Aorta (tissue), 5 donors: ENCODE results near the gene TADA2B. TPM values are rescaled to one million over a fixed set of nuclear protein-coding genes. Genes with fewer than 3 reads are reported as not detected.
A peak's percentile ranks its signal among the peaks of the same experiment; 100 is the strongest.

Experiments
- ATAC-seq: fragments of 200-7000 bp; cut with Tn5 transposase; one replicate; pipeline ENCODE4 v1.9.1; 2022; ENCODE audit warnings: moderate library complexity; ENCODE audit not compliant: low FRiP score
- DNase-seq, 2 donors: peaks; one replicate each; pipeline ENCODE4 v3.0.0-alpha.2; 2020
- H3K27ac ChIP-seq, 2 donors: one replicate each; pipeline ENCODE4 v1.5.1; 2013; ENCODE audit warnings: low read length in 2 of 2, mild to moderate bottlenecking in 2 of 2, moderate library complexity in 2 of 2, control low read depth in 1 of 2, inconsistent platforms in 1 of 2, low read depth in 1 of 2
- H3K27me3 ChIP-seq, 2 donors: one replicate each; pipeline ENCODE4 v1.6.1; 2013; ENCODE audit warnings: control low read depth in 1 of 2, low read length in 1 of 2, mild to moderate bottlenecking in 1 of 2, moderate library complexity in 1 of 2; ENCODE audit not compliant: insufficient read depth in 2 of 2, control insufficient read depth in 1 of 2
- H3K36me3 ChIP-seq, 2 donors: one replicate each; pipeline ENCODE4 v1.6.1; 2013; ENCODE audit warnings: control low read depth in 1 of 2, low read length in 1 of 2, mild to moderate bottlenecking in 1 of 2; ENCODE audit not compliant: insufficient read depth in 2 of 2, control insufficient read depth in 1 of 2
- H3K4me1 ChIP-seq, 2 donors: one replicate each; pipeline ENCODE4 v1.6.1; 2013; ENCODE audit warnings: low read length in 2 of 2, control low read depth in 1 of 2, mild to moderate bottlenecking in 1 of 2, moderate library complexity in 1 of 2; ENCODE audit not compliant: insufficient read depth in 2 of 2, control insufficient read depth in 1 of 2
- H3K4me3 ChIP-seq, 2 donors: one replicate each; pipeline ENCODE4 v1.5.1; 2013; ENCODE audit warnings: low read length in 2 of 2, control low read depth in 1 of 2, mild to moderate bottlenecking in 1 of 2
- H3K9me3 ChIP-seq: one replicate; pipeline ENCODE4 v1.6.1; 2013; ENCODE audit warnings: mild to moderate bottlenecking, low read length; ENCODE audit not compliant: control insufficient read depth
- WGBS, 2 donors: extraction: QIAGEN DNeasy Blood & Tissue Kit; methylation state at CpG; one replicate each; pipeline ENCODE4 v1.1.7; 2013; 5-methylcytosine and 5-hydroxymethylcytosine counted together
- intact Hi-C, 2 donors: fragments of 100-400 bp; cut with DNase I; formaldehyde crosslinking; loops; one replicate each; pipeline versions ENCODE4 v1.14.2 to v1.15.0; 2022
- polyA plus RNA-seq, 2 donors: library from polyadenylated mRNA; stranded (reverse); fragments of 200-250 nt; gene quantifications; one replicate each; pipeline ENCODE4 v1.2.3, GENCODE V29; 2013
- total RNA-seq, 2 donors: library from RNA; stranded (reverse); fragmentation: NEBNext Ultra II Directional; extraction: Animal tissue kit (Norgen Biotek cat#: 25700); gene quantifications; one replicate each; pipeline ENCODE4 v1.2.1, GENCODE V29; 2021
- donor health status: healthy with polysubstance abuse.
- donor health status: Bipolar disorder and iron deficiency.
- donor health status: DM: no; HTN: no; CAD: no.
- donor health status: DM: no; HTN: no; CAD: no.
- donor health status: DM: yes; HTN: yes; CAD: no.

Gene TADA2B
- total and polyA plus RNA-seq, 4 donors = 6.5 to 19.2 (median 13.3) TPM

DNA sequence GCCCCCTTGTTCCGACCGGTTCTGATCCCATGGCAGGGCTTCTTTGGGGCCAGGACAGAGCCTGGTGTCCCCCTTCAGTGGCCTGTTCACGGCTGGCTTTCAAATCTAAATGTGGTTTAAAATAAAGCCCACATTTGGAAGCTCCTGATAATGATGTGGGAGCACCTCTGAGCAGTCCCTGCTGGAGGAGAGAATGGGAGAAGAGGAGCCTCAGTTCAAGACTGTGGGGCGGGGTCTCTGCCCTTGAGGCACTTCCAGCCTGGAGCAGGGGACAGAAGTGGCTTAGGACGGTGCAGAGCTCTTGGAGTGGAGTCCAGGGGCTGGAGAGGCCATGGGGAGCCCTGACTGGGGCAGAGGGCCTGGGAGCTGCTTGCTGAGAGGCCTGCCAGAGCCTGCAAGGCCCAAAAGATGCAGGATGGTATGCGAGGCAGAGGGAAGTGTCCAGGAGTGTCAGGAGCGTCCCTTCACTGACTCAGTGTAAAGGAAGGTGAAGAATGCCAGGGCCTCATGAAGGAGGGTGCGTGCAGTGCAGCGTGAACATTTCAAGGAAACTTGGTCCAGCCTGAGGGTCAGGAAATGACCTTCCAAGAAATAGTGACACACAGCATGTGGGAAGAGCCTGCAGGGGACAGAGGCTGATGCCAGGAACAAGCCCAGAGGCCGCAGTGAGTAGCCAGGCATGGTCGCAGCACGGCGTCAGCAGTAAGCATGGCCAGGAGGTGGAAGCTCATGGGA lies 21.1 kb upstream of the TADA2B start:
- ATAC-seq (no peak), DNase-seq (peak in 1 of 2 donors; percentile 47)
- no peaks in the 10 kb centered on the region for H3K4me1 ChIP-seq
- no peak overlapping the region for H3K4me3 ChIP-seq
- 80 to 90% methylated on average over 13 of the region's 13 CpGs for WGBS, 2 donors
- intact Hi-C loops = no loop called here
- peaks cover 0 to 6% of the 10 kb centered on the region in 2 donors for H3K36me3 ChIP-seq
- no peaks in the 10 kb centered on the region for H3K9me3 ChIP-seq
- no peak overlapping the region for H3K27ac ChIP-seq
- H3K27me3 ChIP-seq = no peaks in the 10 kb centered on the region

DNA sequence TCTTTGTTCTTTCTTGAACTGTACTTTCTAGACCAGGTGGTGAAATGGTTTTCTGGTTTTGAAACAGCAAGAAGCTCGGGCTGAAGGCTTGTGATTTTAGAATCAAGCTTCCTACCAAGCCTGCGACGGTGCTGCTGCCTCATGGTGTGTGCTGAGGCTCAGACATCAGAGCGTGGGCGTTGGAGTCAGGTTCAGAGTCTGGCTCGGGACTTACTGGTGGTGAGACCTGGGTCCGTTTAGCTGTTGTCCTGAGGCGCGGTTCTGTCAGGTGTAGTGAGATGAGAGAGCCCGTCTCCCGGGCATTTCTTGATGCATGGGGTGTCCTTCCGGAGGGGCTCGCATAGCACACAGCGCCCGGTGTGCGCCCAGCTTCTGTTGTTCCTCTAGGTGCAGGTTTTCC lies 19.7 kb upstream of the TADA2B start:
- ATAC-seq = no peak
- 89 to 92% methylated on average over 16 of the region's 16 CpGs for WGBS, 2 donors
- peaks cover 0 to 4% of the 10 kb centered on the region in 2 donors for H3K36me3 ChIP-seq
- no peaks in the 10 kb centered on the region for H3K9me3 ChIP-seq
- intact Hi-C loops = no loop called here
- H3K4me3 ChIP-seq = no peak overlapping the region
- H3K27me3 ChIP-seq = no peaks in the 10 kb centered on the region
- no peaks in the 10 kb centered on the region for H3K4me1 ChIP-seq
- DNase-seq = peak in 1 of 2 donors; percentile 67
- no peak overlapping the region for H3K27ac ChIP-seq

DNA sequence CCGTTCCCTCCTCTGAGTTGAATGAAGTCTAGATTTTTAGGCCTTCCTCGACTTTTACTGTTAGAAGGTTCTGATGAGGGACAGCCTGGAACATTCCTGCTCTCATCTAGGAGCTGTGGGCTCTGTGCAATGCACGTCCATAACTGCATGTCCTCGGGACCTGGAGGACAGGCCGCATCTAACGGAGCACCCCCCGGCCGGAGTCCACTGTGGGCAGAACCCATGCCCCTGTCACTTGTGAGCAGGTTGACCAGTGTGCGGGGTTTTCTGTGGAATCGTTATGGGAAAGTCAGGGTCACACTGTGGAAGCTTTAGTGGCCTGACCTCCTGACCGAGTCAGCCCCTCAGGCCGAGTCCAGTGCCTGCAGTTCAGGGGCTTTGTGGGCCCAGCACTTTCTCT lies 19.3 kb upstream of the TADA2B start:
- no peak overlapping the region for H3K27ac ChIP-seq
- H3K4me3 ChIP-seq = no peak overlapping the region
- WGBS, 2 donors = 92 to 94% methylated on average over 12 of the region's 12 CpGs
- DNase-seq (peak in 1 of 2 donors; percentile 73), ATAC-seq (no peak)
- H3K9me3 ChIP-seq = no peaks in the 10 kb centered on the region
- H3K4me1 ChIP-seq = no peaks in the 10 kb centered on the region
- H3K36me3 ChIP-seq = peaks cover 0 to 4% of the 10 kb centered on the region in 2 donors
- H3K27me3 ChIP-seq = no peaks in the 10 kb centered on the region
- intact Hi-C loops = no loop called here

DNA sequence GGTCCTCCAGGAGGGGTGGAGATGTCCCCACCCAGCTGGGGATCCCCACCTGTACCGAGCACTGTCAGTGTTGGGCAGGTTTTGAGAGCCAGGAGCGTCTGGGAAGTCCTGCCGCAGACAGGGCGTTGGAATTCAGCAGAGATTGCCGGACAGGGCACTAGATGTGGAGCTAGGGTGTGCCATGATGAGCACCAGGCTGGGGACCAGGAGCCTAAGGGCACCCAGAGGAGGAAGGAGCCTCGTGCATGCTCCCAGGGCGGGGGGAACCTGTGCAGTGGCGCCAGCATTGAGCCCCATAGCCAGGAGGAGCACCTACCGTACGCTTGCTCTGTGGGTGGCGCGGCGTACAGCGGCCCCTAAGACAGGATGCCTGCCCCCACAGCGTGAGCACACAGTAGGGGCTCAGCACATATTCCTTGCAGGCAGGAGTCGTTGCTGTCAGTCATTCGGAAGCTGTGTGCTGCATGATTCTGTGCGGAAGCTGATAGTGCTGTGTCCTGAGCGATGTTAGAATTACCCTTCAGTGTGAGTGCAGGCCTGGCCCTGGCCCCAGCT lies 18.8 kb upstream of the TADA2B start:
- no peaks in the 10 kb centered on the region for H3K9me3 ChIP-seq
- no peaks in the 10 kb centered on the region for H3K4me1 ChIP-seq
- no peak overlapping the region for H3K27ac ChIP-seq
- no peak overlapping the region for H3K4me3 ChIP-seq
- DNase-seq = peak in 1 of 2 donors; percentile 55
- 92 to 94% methylated on average over 19 of the region's 19 CpGs for WGBS, 2 donors
- intact Hi-C loops = no loop called here
- peaks cover 0 to 4% of the 10 kb centered on the region in 2 donors for H3K36me3 ChIP-seq
- no peaks in the 10 kb centered on the region for H3K27me3 ChIP-seq
- ATAC-seq = no peak

DNA sequence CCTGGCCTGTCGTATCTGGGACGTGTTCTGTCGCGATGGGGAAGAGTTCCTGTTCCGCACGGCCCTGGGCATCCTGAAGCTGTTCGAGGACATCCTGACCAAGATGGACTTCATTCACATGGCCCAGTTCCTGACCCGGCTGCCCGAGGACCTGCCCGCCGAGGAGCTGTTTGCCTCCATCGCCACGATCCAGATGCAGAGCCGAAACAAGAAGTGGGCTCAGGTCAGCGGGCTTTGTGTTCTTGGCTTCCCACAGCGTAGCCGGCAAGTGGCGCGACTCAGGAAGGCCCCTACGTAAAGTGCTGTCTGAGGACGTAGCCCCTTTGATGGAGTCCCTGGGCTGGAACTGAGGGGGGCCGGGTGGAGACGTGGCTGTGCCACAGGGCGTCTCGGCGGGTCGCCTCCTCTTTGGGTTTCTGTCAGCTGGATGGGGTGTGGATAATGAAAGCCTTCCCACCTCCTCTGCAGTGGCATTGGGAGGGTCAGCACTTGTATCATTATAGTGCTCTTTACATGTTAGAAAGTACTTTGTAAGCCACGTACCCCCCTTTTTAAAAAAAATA lies 18.1 kb upstream of the TADA2B start:
- H3K36me3 ChIP-seq = peaks cover 0 to 4% of the 10 kb centered on the region in 2 donors
- no peaks in the 10 kb centered on the region for H3K4me1 ChIP-seq
- no peak overlapping the region for H3K4me3 ChIP-seq
- H3K27ac ChIP-seq = no peak overlapping the region
- intact Hi-C loops = no loop called here
- no peaks in the 10 kb centered on the region for H3K9me3 ChIP-seq
- WGBS, 2 donors = 89% methylated on average over 28 of the region's 28 CpGs
- ATAC-seq = no peak
- peak in 1 of 2 donors; percentile 69 for DNase-seq
- no peaks in the 10 kb centered on the region for H3K27me3 ChIP-seq

DNA sequence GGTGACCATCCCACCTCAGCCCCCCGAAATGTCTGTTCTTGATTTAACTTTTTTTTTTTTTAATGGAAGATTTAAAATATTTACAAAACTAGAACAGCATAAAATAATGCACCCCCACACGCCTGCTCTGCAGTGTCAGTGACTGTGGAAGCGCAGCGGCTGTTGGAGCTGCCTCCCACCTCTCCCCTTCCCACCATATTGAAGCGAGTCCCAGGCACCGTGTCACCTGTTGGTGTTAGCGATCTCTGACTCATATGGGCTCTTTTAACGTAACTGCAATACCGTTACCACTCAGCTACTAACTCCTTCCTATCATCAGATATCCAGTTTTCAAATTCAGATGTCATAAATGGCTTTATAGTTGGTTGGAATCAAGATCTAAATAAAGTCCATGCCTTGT lies 17.1 kb upstream of the TADA2B start:
- WGBS, 2 donors = 93 to 94% methylated on average over 9 of the region's 9 CpGs
- Histone ChIP-seq H3K27me3 (no peaks in the 10 kb centered on the region), H3K4me3 (no peak overlapping the region), H3K4me1 (no peaks in the 10 kb centered on the region), H3K36me3 (peaks cover 0 to 2% of the 10 kb centered on the region in 2 donors), H3K9me3 (no peaks in the 10 kb centered on the region), H3K27ac (no peak overlapping the region)
- ATAC-seq = no peak
- peak in 1 of 2 donors; percentile 22 for DNase-seq
- intact Hi-C loops = no loop called here

DNA sequence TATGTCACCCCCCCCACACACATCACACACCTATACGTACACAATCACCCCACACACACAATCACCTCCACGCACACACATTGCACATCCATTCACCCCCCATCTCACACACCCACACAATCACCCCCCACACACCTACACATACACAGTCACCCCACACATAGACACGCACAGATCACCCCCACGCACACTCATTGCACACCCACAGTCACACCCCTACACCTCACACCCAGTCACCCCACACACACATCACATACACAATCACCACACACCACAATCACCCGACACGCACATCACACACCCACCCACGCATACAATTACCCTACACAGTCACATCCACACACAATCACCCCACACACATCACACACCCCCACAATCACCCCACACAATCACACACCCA lies 15.9 kb upstream of the TADA2B start:
- intact Hi-C loops = no loop called here
- 93 to 95% methylated on average over 7 of the region's 7 CpGs for WGBS, 2 donors
- peak in 1 of 2 donors; percentile 27 for DNase-seq
- Histone ChIP-seq H3K9me3 (no peaks in the 10 kb centered on the region), H3K27me3 (no peaks in the 10 kb centered on the region), H3K27ac (no peak overlapping the region), H3K4me3 (no peak overlapping the region), H3K4me1 (no peaks in the 10 kb centered on the region), H3K36me3 (peaks cover 0 to under 1% of the 10 kb centered on the region in 2 donors)
- no peak for ATAC-seq

DNA sequence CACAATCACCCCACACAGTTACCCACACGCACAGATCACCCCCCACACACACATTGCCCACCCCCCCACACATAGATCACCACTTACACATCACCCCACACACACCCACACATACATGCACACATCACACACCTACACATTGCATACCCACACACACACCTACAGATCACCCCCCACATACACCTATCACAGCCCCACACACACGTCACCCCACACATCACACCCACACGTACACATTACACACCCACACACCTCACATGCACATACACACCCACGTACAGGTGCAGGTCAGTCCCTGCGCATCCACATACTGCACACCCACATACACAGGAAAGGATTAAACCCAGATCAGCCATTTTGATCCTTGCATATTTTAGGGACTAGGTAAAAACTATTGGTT lies 15.3 kb upstream of the TADA2B start:
- intact Hi-C loops = no loop called here
- no peaks in the 10 kb centered on the region for H3K36me3 ChIP-seq
- no peaks in the 10 kb centered on the region for H3K4me1 ChIP-seq
- no peak overlapping the region for H3K4me3 ChIP-seq
- H3K9me3 ChIP-seq = no peaks in the 10 kb centered on the region
- no peaks in the 10 kb centered on the region for H3K27me3 ChIP-seq
- DNase-seq (peak in 1 of 2 donors; percentile 24), ATAC-seq (no peak)
- WGBS, 2 donors = 81 to 90% methylated on average over 5 of the region's 5 CpGs
- H3K27ac ChIP-seq = no peak overlapping the region

DNA sequence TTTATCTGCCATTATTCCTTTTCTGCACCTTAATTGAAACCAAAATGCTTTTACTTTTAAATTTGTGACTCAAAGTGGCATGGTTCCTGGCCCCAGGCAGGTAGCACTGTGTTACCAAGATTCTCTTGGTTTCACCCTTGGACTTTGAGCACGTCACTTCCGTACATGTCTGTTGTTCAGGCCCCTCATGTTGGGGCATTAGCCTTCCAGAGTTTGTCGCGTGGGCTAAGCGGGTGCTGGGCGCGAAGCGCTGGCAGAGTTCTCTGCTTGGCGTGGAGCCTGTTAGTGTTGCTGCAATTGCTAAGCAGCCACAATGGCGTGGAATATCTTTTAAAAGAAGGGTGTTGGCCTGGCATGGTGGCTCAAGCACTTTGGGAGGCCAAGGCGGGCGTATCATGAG lies 14.0 kb upstream of the TADA2B start:
- Histone ChIP-seq H3K9me3 (no peaks in the 10 kb centered on the region), H3K27me3 (no peaks in the 10 kb centered on the region), H3K36me3 (no peaks in the 10 kb centered on the region), H3K4me1 (no peaks in the 10 kb centered on the region), H3K4me3 (no peak overlapping the region), H3K27ac (no peak overlapping the region)
- WGBS, 2 donors = 92 to 94% methylated on average over 12 of the region's 12 CpGs
- DNase-seq (peak in 1 of 2 donors; percentile 61), ATAC-seq (no peak)
- intact Hi-C loops = no loop called here
